ENCODE results near the gene OR6F1.
A peak's percentile ranks its signal among the peaks of the same experiment; 100 is the strongest.
"Not testable (repeated sequence)": the region's sequence is repeated elsewhere in the genome, so short reads cannot be mapped to it uniquely, and the experiment has no call there.

Gene OR6F1

GRCh38 chr1:247716546-247716945 lies at the start of gene OR6F1:
OR6F1 (minus strand) TSS chr1:247716646; CDS start chr1:247712755, 3,891 bp downstream.
- no peak for DNase-seq

GRCh38 chr1:247760456-247760855 lies 44.0 kb upstream of the OR6F1 start, which contains the start of gene OR1C1:
OR1C1 (minus strand) TSS chr1:247760556; CDS start chr1:247758406, 2,150 bp downstream.
- no peak for DNase-seq

GRCh38 chr1:247754311-247754710 lies 37.9 kb upstream of the OR6F1 start:
- not testable (repeated sequence) for DNase-seq

GRCh38 chr1:247749870-247750269 lies 33.4 kb upstream of the OR6F1 start:
- DNase-seq, result no peak

- no peak for DNase-seq
These were observed 31.6 kb upstream of the OR6F1 start, which contains the start of gene OR14A2 for GRCh38 chr1:247748041-247748440. OR14A2 (minus strand) TSS chr1:247748141.

GRCh38 chr1:247747616-247748015 lies 31.2 kb upstream of the OR6F1 start:
- DNase-seq, result no peak

- no peak for DNase-seq
These were observed 30.0 kb upstream of the OR6F1 start for GRCh38 chr1:247746391-247746935.

GRCh38 chr1:247742215-247742760 lies 25.8 kb upstream of the OR6F1 start:
- DNase-seq, result not testable (repeated sequence)

GRCh38 chr1:247741756-247742155 lies 25.3 kb upstream of the OR6F1 start:
- DNase-seq, result no peak

GRCh38 chr1:247740721-247741120 lies 24.3 kb upstream of the OR6F1 start:
- no peak for DNase-seq

- no peak for DNase-seq
These were observed 21.9 kb upstream of the OR6F1 start, which contains the start of gene OR14K1 for GRCh38 chr1:247738315-247738714. OR14K1 (plus strand) TSS chr1:247738615; CDS start chr1:247738615, 0 bp downstream.

- DNase-seq, result no peak
These were observed 4.8 kb upstream of the OR6F1 start for GRCh38 chr1:247721222-247721621.

- no peak for DNase-seq
These were observed 2.7 kb downstream of the OR6F1 start for GRCh38 chr1:247713753-247714152.

GRCh38 chr1:247710681-247711080 lies 5.8 kb downstream of the OR6F1 start:
- DNase-seq, result not testable (repeated sequence)

- DNase-seq, result no peak
These were observed 15.1 kb downstream of the OR6F1 start for GRCh38 chr1:247701338-247701737.

GRCh38 chr1:247681288-247681897 lies 35.1 kb downstream of the OR6F1 start:
- DNase-seq, result peak; percentile 32

- no peak for DNase-seq
These were observed 36.3 kb downstream of the OR6F1 start for GRCh38 chr1:247680171-247680570.

- no peak for DNase-seq
These were observed 36.8 kb downstream of the OR6F1 start, which contains the start of gene OR13G1 for GRCh38 chr1:247679639-247680038. OR13G1 (minus strand) TSS chr1:247679739; CDS start chr1:247673041, 6,698 bp downstream.

- no peak for DNase-seq
These were observed 47.2 kb downstream of the OR6F1 start for GRCh38 chr1:247669225-247669624.
